Upper lobe of right lung (tissue), 1 donor: ENCODE measurements around the gene RCBTB2. TPM values are rescaled to one million over a fixed set of nuclear protein-coding genes. Genes with fewer than 3 reads are reported as not detected.

Source experiments
- ATAC-seq: fragments of 200-7000 bp; cut with Tn5 transposase; one replicate; pipeline ENCODE4 v1.9.1; 2020; ENCODE audit warnings: mild to moderate bottlenecking, moderate library complexity
- DNase-seq: peaks from one replicate; pipeline ENCODE4 v3.0.0-alpha.2; 2020
- H3K27ac ChIP-seq: fragments of 200-600 bp; one replicate; pipeline ENCODE4 v1.8.0; 2022
- H3K27me3 ChIP-seq: fragments of 200-600 bp; one replicate; pipeline ENCODE4 v1.8.0; 2022; ENCODE audit warnings: mild to moderate bottlenecking
- H3K36me3 ChIP-seq: fragments of 200-600 bp; one replicate; pipeline ENCODE4 v1.8.0; 2022
- H3K4me1 ChIP-seq: fragments of 200-600 bp; one replicate; pipeline ENCODE4 v1.8.0; 2022
- H3K4me3 ChIP-seq: fragments of 200-600 bp; one replicate; pipeline ENCODE4 v1.8.0; 2022; ENCODE audit warnings: mild to moderate bottlenecking
- H3K9me3 ChIP-seq: fragments of 200-600 bp; one replicate; pipeline ENCODE4 v1.8.0; 2022
- intact Hi-C: fragments of 100-400 bp; cut with DNase I; formaldehyde crosslinking; loops from one replicate; pipeline ENCODE4 v1.11.0; 2022
- total RNA-seq: library from RNA; stranded (reverse); fragmentation: NEBNext Ultra II Directional; extraction: Animal tissue kit (Norgen Biotek cat#: 25700); gene quantifications from one replicate; pipeline ENCODE4 v1.2.1, GENCODE V29; 2021
- TF ChIP-seq, protein P1 (sequence below): fragments of 200-600 bp; IDR thresholded peaks from one replicate; pipeline ENCODE4 v1.8.0; 2022; ENCODE audit warnings: antibody characterized with exemption
- donor health status: DM: no; HTN: yes; CAD: no; lungs with severe emphysema.

RCBTB2 gene
- total RNA-seq, 1 donor from 2014 or later = 18.4 TPM

DNA sequence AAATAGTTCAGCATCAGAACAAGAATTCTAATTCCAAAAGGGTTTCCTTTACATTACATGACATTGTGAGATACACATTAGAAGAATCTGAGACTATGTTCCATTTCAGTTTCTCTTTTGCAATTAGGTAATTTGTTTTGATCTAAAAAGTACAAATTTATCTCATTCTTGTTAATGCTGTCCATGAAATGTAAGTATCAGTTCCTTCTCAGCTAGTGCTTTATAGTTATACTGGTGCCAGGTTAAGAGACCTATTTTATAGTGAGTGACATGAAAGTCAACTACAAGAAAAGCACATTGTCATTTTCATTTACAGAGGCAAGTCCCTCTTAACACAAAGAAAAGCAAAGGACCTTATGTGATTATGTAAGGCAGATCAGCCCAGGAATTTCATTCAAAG lies 43.9 kb downstream of the RCBTB2 start:
- no peak overlapping the region for H3K4me3 ChIP-seq
- H3K27ac ChIP-seq = no peak overlapping the region
- DNase-seq (no peak), ATAC-seq (no peak)
- H3K4me1 ChIP-seq = peaks cover 22% of the 10 kb centered on the region
- H3K9me3 ChIP-seq = no peaks in the 10 kb centered on the region
- TF ChIP-seq, protein P1, sequence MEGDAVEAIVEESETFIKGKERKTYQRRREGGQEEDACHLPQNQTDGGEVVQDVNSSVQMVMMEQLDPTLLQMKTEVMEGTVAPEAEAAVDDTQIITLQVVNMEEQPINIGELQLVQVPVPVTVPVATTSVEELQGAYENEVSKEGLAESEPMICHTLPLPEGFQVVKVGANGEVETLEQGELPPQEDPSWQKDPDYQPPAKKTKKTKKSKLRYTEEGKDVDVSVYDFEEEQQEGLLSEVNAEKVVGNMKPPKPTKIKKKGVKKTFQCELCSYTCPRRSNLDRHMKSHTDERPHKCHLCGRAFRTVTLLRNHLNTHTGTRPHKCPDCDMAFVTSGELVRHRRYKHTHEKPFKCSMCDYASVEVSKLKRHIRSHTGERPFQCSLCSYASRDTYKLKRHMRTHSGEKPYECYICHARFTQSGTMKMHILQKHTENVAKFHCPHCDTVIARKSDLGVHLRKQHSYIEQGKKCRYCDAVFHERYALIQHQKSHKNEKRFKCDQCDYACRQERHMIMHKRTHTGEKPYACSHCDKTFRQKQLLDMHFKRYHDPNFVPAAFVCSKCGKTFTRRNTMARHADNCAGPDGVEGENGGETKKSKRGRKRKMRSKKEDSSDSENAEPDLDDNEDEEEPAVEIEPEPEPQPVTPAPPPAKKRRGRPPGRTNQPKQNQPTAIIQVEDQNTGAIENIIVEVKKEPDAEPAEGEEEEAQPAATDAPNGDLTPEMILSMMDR = no peak
- no peaks in the 10 kb centered on the region for H3K27me3 ChIP-seq
- H3K36me3 ChIP-seq = no peaks in the 10 kb centered on the region
- intact Hi-C loops = no loop called here

DNA sequence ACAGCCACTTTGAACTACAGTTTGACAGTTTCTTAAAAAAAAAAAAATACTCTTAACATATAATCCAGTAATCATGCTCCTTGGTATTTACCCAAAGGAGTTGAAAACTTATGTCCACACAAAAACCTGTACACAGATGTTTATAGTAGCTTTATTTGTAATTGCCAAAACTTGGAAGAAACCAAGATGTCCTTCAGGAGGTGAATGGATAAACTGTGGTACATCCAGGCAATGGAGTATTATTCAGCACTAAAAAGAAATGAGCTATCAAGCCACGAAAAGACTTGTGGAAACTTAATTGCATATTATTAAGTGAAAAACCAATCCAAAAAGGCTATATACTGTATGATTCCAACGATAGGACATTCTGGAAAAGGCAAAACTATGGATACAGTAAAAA lies 44.9 kb downstream of the RCBTB2 start:
- Histone ChIP-seq H3K4me1 (peaks cover 15% of the 10 kb centered on the region), H3K27ac (no peak overlapping the region), H3K9me3 (no peaks in the 10 kb centered on the region), H3K4me3 (no peak overlapping the region), H3K36me3 (no peaks in the 10 kb centered on the region), H3K27me3 (no peaks in the 10 kb centered on the region)
- intact Hi-C loops = no loop called here
- TF ChIP-seq, protein P1 = no peak
- no peak for ATAC-seq
- DNase-seq = no peak

DNA sequence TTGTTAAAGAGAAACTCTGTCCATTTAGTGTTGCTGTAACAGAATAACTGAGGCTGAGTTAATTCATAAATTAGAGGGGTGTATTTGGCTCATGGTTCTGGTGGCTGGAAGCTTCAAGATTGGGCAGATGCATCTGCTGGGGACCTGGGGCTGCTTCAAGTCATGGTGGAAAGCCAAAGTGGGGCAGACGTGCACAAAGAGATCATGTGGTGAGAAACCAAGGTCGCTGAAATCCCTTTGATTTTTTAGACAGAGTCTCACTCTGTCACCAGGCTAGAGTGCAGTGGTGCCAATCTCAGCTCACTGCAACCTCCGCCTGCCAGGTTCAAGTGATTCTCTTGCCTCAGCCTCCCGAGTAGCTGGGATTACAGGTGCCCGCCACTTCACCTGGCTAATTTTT lies 46.0 kb downstream of the RCBTB2 start:
- TF ChIP-seq, protein P1 = no peak
- no peak for DNase-seq

DNA sequence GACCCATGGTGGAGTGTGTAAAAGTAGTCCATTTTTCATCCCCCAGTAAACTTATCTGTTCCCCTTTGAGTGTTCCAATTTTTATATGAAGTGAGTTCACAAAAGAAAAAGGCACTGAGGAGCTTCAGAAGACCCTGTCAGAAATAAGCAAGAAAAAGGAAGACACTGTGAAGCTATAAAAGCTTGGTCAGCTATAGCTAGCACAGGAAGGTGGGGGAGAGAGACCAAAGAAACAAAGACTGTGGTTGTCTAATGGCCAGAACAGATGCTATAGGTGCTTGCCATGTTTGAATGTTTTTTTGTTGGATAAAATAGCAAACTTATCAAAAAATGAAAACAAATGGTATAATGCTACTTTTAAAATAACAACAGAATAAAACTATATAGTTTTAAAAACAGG lies 46.5 kb downstream of the RCBTB2 start:
- H3K4me3 ChIP-seq = no peak overlapping the region
- H3K27ac ChIP-seq = no peak overlapping the region
- ATAC-seq = no peak
- DNase-seq = no peak
- no peaks in the 10 kb centered on the region for H3K27me3 ChIP-seq
- TF ChIP-seq, protein P1 = no peak
- peaks cover 6% of the 10 kb centered on the region for H3K4me1 ChIP-seq
- H3K36me3 ChIP-seq = peaks cover 3% of the 10 kb centered on the region
- intact Hi-C loops = no loop called here
- no peaks in the 10 kb centered on the region for H3K9me3 ChIP-seq

More for the DNA sequence above, 46.0 kb downstream of the RCBTB2 start:
- Histone ChIP-seq H3K9me3 (no peaks in the 10 kb centered on the region), H3K27ac (no peak overlapping the region), H3K4me1 (peaks cover 11% of the 10 kb centered on the region), H3K27me3 (no peaks in the 10 kb centered on the region), H3K36me3 (peaks cover 3% of the 10 kb centered on the region), H3K4me3 (no peak overlapping the region)
- intact Hi-C loops = no loop called here
- ATAC-seq = no peak

DNA sequence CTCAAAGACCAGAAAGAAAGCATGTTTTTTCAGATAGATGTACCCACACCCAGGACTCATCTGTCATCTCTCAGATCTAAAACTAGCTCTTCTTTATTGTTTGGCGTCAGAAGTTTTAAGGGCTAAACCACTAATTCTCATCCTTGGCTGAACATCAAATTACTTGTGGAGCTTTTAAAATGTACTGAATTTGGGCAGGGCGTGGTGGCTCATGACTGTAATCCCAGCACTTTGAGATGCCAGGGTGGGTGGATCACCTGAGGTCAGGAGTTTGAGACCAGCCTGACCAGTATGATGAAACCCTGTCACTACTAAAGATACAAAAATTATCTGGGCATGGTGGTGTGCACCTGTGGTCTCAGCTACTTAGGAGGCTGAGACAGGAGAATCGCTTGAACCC lies 47.4 kb downstream of the RCBTB2 start:
- Histone ChIP-seq H3K9me3 (no peaks in the 10 kb centered on the region), H3K27ac (no peak overlapping the region), H3K4me1 (no peaks in the 10 kb centered on the region), H3K4me3 (no peak overlapping the region), H3K27me3 (no peaks in the 10 kb centered on the region), H3K36me3 (peaks cover 3% of the 10 kb centered on the region)
- TF ChIP-seq, protein P1 = no peak
- ATAC-seq (no peak), DNase-seq (no peak)
- intact Hi-C loops = no loop called here

DNA sequence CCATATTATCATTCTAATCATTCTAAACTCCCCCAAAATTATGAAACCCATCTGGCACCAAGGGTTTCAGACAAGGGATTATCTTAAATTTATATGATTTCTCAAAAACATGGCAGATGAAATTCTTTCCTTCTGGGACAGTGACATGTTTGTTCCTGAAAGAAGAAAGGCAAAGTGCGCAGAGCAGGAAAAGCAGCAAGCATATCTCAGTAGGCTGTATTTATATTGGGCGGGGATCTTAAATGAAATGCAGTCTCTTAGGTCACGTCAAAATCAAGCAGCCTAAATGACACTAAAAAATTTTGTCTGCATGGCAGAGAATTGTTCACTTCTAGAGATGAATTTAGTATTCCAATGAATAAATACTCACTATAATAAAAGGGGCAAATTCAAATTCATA lies 49.3 kb downstream of the RCBTB2 start:
- Histone ChIP-seq H3K9me3 (no peaks in the 10 kb centered on the region), H3K4me1 (no peaks in the 10 kb centered on the region), H3K27ac (no peak overlapping the region), H3K36me3 (peaks cover 3% of the 10 kb centered on the region), H3K4me3 (no peak overlapping the region), H3K27me3 (no peaks in the 10 kb centered on the region)
- TF ChIP-seq, protein P1 = no peak
- ATAC-seq (no peak), DNase-seq (no peak)
- intact Hi-C loops = no loop called here
